HEK293T (cell line): ENCODE data around the gene PHOX2A.

Experiments
- CTCF ChIA-PET: fragments of 350-600 bp; formaldehyde crosslinking; extraction: SDS; loops from one replicate; lab custom pipeline; 2021; ENCODE audit warnings: antibody characterized with exemption, inconsistent platforms; lab: Yijun Ruan, JAX
- POLR2A ChIA-PET: fragments of 350-600 bp; formaldehyde crosslinking; extraction: SDS; loops from one replicate; lab custom pipeline; 2020; ENCODE audit warnings: antibody characterized with exemption, inconsistent platforms; lab: Yijun Ruan, JAX
- DNase-seq: peaks from one replicate; pipeline ENCODE4 v3.0.0; 2012; ENCODE audit warnings: mixed read lengths; ENCODE audit errors: extremely low spot score
- ARNT ChIP-seq: fragments of 450-650 bp; IDR thresholded peaks from 2 replicates; pipeline ENCODE4 v1.6.1; 2017; ENCODE audit warnings: mild to moderate bottlenecking
- BHLHE40 ChIP-seq: fragments of 450-650 bp; IDR thresholded peaks from 2 replicates; pipeline ENCODE4 v1.6.1; 2016; ENCODE audit warnings: mild to moderate bottlenecking, moderate library complexity, borderline replicate concordance
- CTBP1 ChIP-seq: fragments of 450-650 bp; IDR thresholded peaks from 2 replicates; pipeline ENCODE4 v1.6.1; 2016; ENCODE audit warnings: borderline replicate concordance
- ELF4 ChIP-seq: fragments of 450-650 bp; IDR thresholded peaks from 2 replicates; pipeline ENCODE4 v1.6.1; 2017; ENCODE audit warnings: antibody characterized with exemption
- FOXA1 ChIP-seq: fragments of 450-650 bp; IDR thresholded peaks from 2 replicates; pipeline ENCODE4 v1.6.1; 2016; ENCODE audit warnings: mild to moderate bottlenecking
- FOXK2 ChIP-seq: fragments of 450-650 bp; IDR thresholded peaks from 2 replicates; pipeline ENCODE4 v1.6.1; 2016; ENCODE audit warnings: mild to moderate bottlenecking
- FOXM1 ChIP-seq: fragments of 450-650 bp; IDR thresholded peaks from 2 replicates; pipeline ENCODE4 v1.6.1; 2017; ENCODE audit warnings: mild to moderate bottlenecking, borderline replicate concordance
- HDGF ChIP-seq: fragments of 450-650 bp; IDR thresholded peaks from 2 replicates; pipeline ENCODE4 v1.6.1; 2017; ENCODE audit warnings: antibody characterized with exemption, borderline replicate concordance
- L3MBTL2 ChIP-seq: fragments of 450-650 bp; conservative IDR thresholded peaks from 2 replicates; pipeline ENCODE4 v1.6.1; 2016; ENCODE audit warnings: mild to moderate bottlenecking
- LEF1 ChIP-seq: fragments of 450-650 bp; IDR thresholded peaks from 2 replicates; pipeline ENCODE4 v1.6.1; 2017; ENCODE audit warnings: mild to moderate bottlenecking, borderline replicate concordance
- NFRKB ChIP-seq: fragments of 450-650 bp; IDR thresholded peaks from 2 replicates; pipeline ENCODE4 v1.6.1; 2016; ENCODE audit warnings: mild to moderate bottlenecking, moderate library complexity
- SP1 ChIP-seq: fragments of 450-650 bp; IDR thresholded peaks from 2 replicates; pipeline ENCODE4 v1.6.1; 2017
- SUZ12 ChIP-seq: fragments of 450-650 bp; IDR thresholded peaks from 2 replicates; pipeline ENCODE4 v1.6.1; 2016; ENCODE audit warnings: mild to moderate bottlenecking
- TARDBP ChIP-seq: fragments of 450-650 bp; IDR thresholded peaks from 2 replicates; pipeline ENCODE4 v1.6.1; 2016
- ZNF384 ChIP-seq: fragments of 450-650 bp; IDR thresholded peaks from 2 replicates; pipeline ENCODE4 v1.6.1; 2016
- TF ChIP-seq, protein P1 (sequence below): fragments of 450-650 bp; IDR thresholded peaks from 2 replicates; pipeline ENCODE4 v1.6.1; 2016

Gene PHOX2A

DNA sequence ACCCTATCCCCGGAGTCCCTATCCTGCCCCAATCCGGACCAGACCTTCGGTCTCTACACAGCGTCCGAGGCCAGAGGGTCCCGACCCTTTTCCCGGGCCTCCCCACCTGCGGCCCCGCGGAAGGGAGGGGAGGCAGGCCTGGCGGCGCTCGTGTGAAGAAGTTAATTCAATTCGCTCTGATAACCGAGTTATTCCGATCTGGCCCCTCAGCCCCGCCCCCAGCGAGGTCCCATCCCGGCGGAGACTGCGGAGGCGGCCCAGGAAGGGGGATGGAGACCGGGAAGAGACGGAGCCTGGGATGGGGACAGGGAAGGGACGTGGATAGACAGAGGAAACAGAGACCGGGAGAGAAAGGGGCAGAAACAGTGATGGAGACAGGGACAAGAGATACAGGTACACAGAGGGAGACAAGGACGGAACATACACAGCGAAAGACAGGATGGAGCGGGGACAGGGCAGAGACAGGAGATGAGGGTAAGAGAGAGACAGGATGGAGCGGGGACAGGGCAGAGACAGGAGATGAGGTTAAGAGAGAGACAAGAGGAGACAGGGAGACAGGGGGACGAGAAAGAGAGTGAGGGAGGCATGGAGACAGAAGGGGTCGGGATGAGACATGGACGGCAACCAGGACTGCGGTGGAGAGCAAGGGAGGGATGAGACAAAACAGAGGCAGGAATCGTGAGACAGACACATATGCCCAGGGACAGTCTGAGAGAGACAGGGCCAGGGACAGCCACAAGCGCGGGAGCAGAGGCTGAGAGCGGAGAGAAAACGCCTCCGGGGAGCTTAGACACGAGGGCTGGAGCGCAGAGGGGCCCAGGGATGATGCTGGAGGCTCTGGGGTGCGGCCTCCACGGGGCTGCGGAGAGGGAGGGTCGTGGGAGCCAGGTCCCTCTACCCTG, 636 bp upstream of the PHOX2A start:
- POLR2A ChIA-PET: no interaction called here
- CTCF ChIA-PET: no interaction called here
- TF ChIP-seq ZNF384 (no peak), SP1 (no peak), FOXK2 (no peak), BHLHE40 (no peak), LEF1 (no peak), FOXM1 (no peak), SUZ12 (no peak), CTBP1 (no peak), ARNT (no peak), L3MBTL2 (no peak), HDGF (no peak), NFRKB (no peak), ELF4 (no peak), TARDBP (no peak), FOXA1 (no peak)
- TF ChIP-seq, protein P1, sequence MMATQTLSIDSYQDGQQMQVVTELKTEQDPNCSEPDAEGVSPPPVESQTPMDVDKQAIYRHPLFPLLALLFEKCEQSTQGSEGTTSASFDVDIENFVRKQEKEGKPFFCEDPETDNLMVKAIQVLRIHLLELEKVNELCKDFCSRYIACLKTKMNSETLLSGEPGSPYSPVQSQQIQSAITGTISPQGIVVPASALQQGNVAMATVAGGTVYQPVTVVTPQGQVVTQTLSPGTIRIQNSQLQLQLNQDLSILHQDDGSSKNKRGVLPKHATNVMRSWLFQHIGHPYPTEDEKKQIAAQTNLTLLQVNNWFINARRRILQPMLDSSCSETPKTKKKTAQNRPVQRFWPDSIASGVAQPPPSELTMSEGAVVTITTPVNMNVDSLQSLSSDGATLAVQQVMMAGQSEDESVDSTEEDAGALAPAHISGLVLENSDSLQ: no peak
- DNase-seq: no peak

DNA sequence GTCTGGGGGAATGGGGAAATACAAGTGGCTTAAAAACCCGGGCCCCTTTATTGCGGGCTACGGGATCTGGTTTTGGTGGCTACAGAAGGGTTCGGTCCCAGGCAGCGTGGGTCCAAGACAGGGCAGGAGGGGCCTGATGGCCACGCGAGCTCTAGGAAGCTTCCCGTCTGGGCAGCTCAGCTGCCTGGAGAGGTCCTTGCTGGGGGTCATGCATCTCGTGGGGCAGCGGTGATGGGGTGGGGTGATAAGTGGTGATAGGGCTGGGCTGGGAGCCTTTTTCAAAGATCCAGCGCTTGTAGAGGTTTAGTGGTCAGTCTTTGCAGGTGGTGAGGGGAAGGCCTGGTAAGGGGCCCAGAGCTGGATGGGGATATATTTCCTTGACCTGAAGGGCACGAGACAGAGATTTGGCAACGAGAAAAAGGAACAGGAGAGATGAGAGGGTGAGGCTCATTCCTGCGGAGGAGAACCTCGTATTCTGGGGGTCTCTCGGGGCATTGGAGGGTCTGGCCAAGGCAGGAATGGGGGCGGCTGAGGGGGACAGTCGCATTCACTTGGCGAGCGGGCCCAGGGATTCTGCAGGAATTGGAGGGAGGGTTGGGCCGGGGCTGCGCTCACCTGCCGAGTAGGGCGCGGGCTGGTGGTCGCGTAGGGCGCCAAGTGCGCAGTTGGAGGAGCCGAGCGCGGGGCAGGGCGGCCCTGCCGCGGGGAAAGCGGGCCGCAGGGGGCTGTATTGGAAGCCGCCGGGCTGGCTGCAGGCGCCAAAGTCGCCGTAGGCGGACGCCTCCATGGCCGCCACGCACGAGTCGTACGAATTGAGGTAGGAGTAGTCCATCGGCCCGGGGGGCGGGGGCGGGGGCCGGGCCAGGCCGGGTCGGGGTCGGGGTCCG, 560 bp downstream of the PHOX2A start:
- DNase-seq: no peak
- CTCF ChIA-PET: interaction anchor here (0.6 to 0.7 kb wide), 2 partner anchors 12 to 127 kb away, joined by 3 read pairs; no protein-coding TSS in a partner anchor
- no peak for TF ChIP-seq FOXA1
- POLR2A ChIA-PET: no interaction called here

DNA sequence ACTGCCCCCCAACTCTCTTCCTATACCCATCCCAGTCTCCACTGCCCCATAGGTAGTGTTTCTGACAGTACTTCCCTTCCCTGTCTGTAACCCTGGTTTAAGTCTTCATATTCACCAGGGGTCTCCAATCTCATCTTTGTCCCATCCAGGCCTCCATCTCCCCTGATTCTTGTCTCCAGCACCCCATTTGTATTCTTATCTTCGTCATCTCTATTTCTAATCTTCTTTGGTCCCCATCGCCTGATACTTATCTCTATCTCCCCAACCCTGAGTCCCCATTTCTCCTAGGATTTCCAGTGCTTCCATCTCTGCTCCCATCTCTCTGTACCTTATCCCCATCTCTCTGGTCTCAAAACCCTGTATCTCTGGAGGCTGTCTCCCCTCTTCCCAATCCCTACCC, 1.8 kb downstream of the PHOX2A start:
- TF ChIP-seq FOXK2 (no peak), NFRKB (no peak), FOXA1 (no peak)
- no peak for DNase-seq
- POLR2A ChIA-PET: no interaction called here
- CTCF ChIA-PET: no interaction called here

- TF ChIP-seq CTBP1 (no peak), FOXM1 (no peak), TARDBP (no peak), HDGF (no peak), FOXA1 (no peak)
- TF ChIP-seq, protein P1: no peak
- POLR2A ChIA-PET: no interaction called here
- CTCF ChIA-PET: no interaction called here
- no peak for DNase-seq
Observed at GRCh38 chr11:72241291-72241781, 2.6 kb downstream of the PHOX2A start.

- ChIA-PET POLR2A (no interaction called here), CTCF (no interaction called here)
- no peak for DNase-seq
- TF ChIP-seq L3MBTL2 (no peak), ELF4 (no peak), FOXM1 (no peak), FOXA1 (no peak), ARNT (no peak), FOXK2 (no peak), HDGF (no peak), SUZ12 (no peak), LEF1 (no peak), NFRKB (no peak)
Observed at GRCh38 chr11:72240461-72241290, 3.3 kb downstream of the PHOX2A start.

- POLR2A ChIA-PET: no interaction called here
- no peak for DNase-seq
- TF ChIP-seq FOXA1: no peak
- no peak for TF ChIP-seq FOXK2
- no peak for TF ChIP-seq NFRKB
- TF ChIP-seq L3MBTL2: no peak
- TF ChIP-seq ZNF384: no peak
- TF ChIP-seq CTBP1: no peak
- CTCF ChIA-PET: no interaction called here
Observed at GRCh38 chr11:72239849-72240460, 4.0 kb downstream of the PHOX2A start.
